H9 (cell line): ENCODE results near the gene C19orf25. TPM values are rescaled to one million over a fixed set of nuclear protein-coding genes. Genes with fewer than 3 reads are reported as not detected.
A peak's percentile ranks its signal among the peaks of the same experiment; 100 is the strongest.

Source experiments
- DNase-seq: peaks from one replicate; pipeline ENCODE4 v3.0.0-alpha.2; 2017
- H2AFZ ChIP-seq: one replicate; pipeline ENCODE4 v1.6.1; 2013; ENCODE audit warnings: mild to moderate bottlenecking, low read length, control low read depth, moderate library complexity
- H2AK5ac ChIP-seq: 2 replicates; pipeline ENCODE4 v1.6.1; 2013; ENCODE audit warnings: low read length, control low read depth, mixed read lengths; ENCODE audit not compliant: insufficient read length
- H2BK120ac ChIP-seq: one replicate; pipeline ENCODE4 v1.6.1; 2013; ENCODE audit warnings: low read depth, mild to moderate bottlenecking, low read length, control low read depth, inconsistent platforms; ENCODE audit not compliant: poor library complexity, severe bottlenecking
- H2BK12ac ChIP-seq: 2 replicates; pipeline ENCODE4 v1.6.1; 2013; ENCODE audit warnings: low read length, control low read depth, mixed read lengths, low read depth; ENCODE audit not compliant: insufficient read length
- H2BK15ac ChIP-seq: 2 replicates; pipeline ENCODE4 v1.6.1; 2013; ENCODE audit warnings: low read depth, low read length, control low read depth
- H2BK20ac ChIP-seq: one replicate; pipeline ENCODE4 v1.6.1; 2013; ENCODE audit warnings: low read depth, mild to moderate bottlenecking, low read length, control low read depth, inconsistent platforms; ENCODE audit not compliant: poor library complexity, severe bottlenecking
- H2BK5ac ChIP-seq: 2 replicates; pipeline ENCODE4 v1.6.1; 2013; ENCODE audit warnings: low read length, control low read depth, mixed read lengths; ENCODE audit not compliant: insufficient read length
- H3K14ac ChIP-seq: 2 replicates; pipeline ENCODE4 v1.6.1; 2013; ENCODE audit warnings: low read length, control low read depth; ENCODE audit not compliant: insufficient read depth
- H3K18ac ChIP-seq: 2 replicates; pipeline ENCODE4 v1.6.1; 2013; ENCODE audit warnings: low read depth, mild to moderate bottlenecking, mixed read lengths, low read length, control low read depth; ENCODE audit not compliant: insufficient read length
- H3K23ac ChIP-seq: 2 replicates; pipeline ENCODE4 v1.6.1; 2013; ENCODE audit warnings: low read length, control low read depth, mixed read lengths, low read depth; ENCODE audit not compliant: insufficient read length
- H3K23me2 ChIP-seq: 2 replicates; pipeline ENCODE4 v1.6.1; 2013; ENCODE audit warnings: low read depth, mild to moderate bottlenecking, mixed read lengths, low read length, control low read depth; ENCODE audit not compliant: insufficient read length, poor library complexity, severe bottlenecking
- H3K27ac ChIP-seq: 2 replicates; pipeline ENCODE4 v1.5.1; 2013; ENCODE audit warnings: low read length, control low read depth, mixed read lengths, low read depth; ENCODE audit not compliant: insufficient read length
- H3K27me3 ChIP-seq: 2 replicates; pipeline ENCODE4 v1.6.1; 2013; ENCODE audit warnings: low read length, control low read depth, inconsistent platforms; ENCODE audit not compliant: insufficient read depth
- H3K4ac ChIP-seq: 2 replicates; pipeline ENCODE4 v1.6.1; 2013; ENCODE audit warnings: low read depth, mild to moderate bottlenecking, control low read depth, inconsistent platforms, low read length, moderate library complexity
- H3K4me1 ChIP-seq: 2 replicates; pipeline ENCODE4 v1.6.1; 2013; ENCODE audit warnings: low read length, control low read depth, inconsistent platforms; ENCODE audit not compliant: insufficient read depth
- H3K4me2 ChIP-seq: 2 replicates; pipeline ENCODE4 v1.6.1; 2013; ENCODE audit warnings: low read length, control low read depth, mixed read lengths; ENCODE audit not compliant: insufficient read length, insufficient read depth
- H3K56ac ChIP-seq: 2 replicates; pipeline ENCODE4 v1.6.1; 2013; ENCODE audit warnings: low read depth, mild to moderate bottlenecking, mixed read lengths, low read length, control low read depth; ENCODE audit not compliant: insufficient read length
- H3K79me1 ChIP-seq: 2 replicates; pipeline ENCODE4 v1.6.1; 2013; ENCODE audit warnings: low read depth, mild to moderate bottlenecking, moderate library complexity, low read length, control low read depth, inconsistent platforms; ENCODE audit not compliant: insufficient read depth, poor library complexity, severe bottlenecking
- H3K79me2 ChIP-seq: 2 replicates; pipeline ENCODE4 v1.6.1; 2013; ENCODE audit warnings: low read length, control low read depth, inconsistent platforms; ENCODE audit not compliant: insufficient read depth
- H3K9ac ChIP-seq: 2 replicates; pipeline ENCODE4 v1.6.1; 2013; ENCODE audit warnings: low read length, control low read depth, mixed read lengths; ENCODE audit not compliant: insufficient read length; ENCODE audit errors: extremely low read depth
- H3K9me3 ChIP-seq: one replicate; pipeline ENCODE4 v1.6.1; 2013; ENCODE audit warnings: low read depth, low read length, inconsistent platforms; ENCODE audit not compliant: control insufficient read depth
- H3T11ph ChIP-seq: one replicate; pipeline ENCODE4 v1.6.1; 2013; ENCODE audit warnings: mild to moderate bottlenecking, low read length, control low read depth, inconsistent platforms
- H4K20me1 ChIP-seq: one replicate; pipeline ENCODE4 v1.6.1; 2013; ENCODE audit not compliant: control insufficient read depth, insufficient read length, insufficient read depth
- H4K5ac ChIP-seq: 2 replicates; pipeline ENCODE4 v1.6.1; 2013; ENCODE audit warnings: low read depth, mild to moderate bottlenecking, mixed read lengths, low read length, control low read depth; ENCODE audit not compliant: insufficient read length
- H4K8ac ChIP-seq: replicated peaks from 2 replicates; pipeline ENCODE4 v1.6.1; 2013; ENCODE audit warnings: low read length, control low read depth, mixed read lengths, low read depth; ENCODE audit not compliant: insufficient read length
- H4K91ac ChIP-seq: 2 replicates; pipeline ENCODE4 v1.6.1; 2013; ENCODE audit warnings: low read depth, mild to moderate bottlenecking, moderate library complexity, mixed read lengths, low read length, control low read depth; ENCODE audit not compliant: insufficient read length
- H3K27ac Mint-ChIP-seq, 3 experiments: 2 replicates in 2 of 3; 3 replicates in 1 of 3; pipeline ENCODE4 v1.8.0; 2020 to 2021; ENCODE audit warnings: mixed read lengths in 3 of 3, mild to moderate bottlenecking in 1 of 3, moderate library complexity in 1 of 3
- H3K27me3 Mint-ChIP-seq: 2 replicates; pipeline ENCODE4 v1.8.0; 2021; ENCODE audit warnings: low read depth, mild to moderate bottlenecking, moderate library complexity, mixed read lengths
- H3K36me3 Mint-ChIP-seq, 3 experiments: 2 replicates in 2 of 3; 3 replicates in 1 of 3; pipeline ENCODE4 v1.8.0; 2020 to 2021; ENCODE audit warnings: low read depth in 3 of 3, mixed read lengths in 3 of 3; ENCODE audit not compliant: insufficient read depth in 1 of 3
- H3K4me1 Mint-ChIP-seq, 2 experiments: 2 replicates each; pipeline ENCODE4 v1.8.0; 2020; ENCODE audit warnings: mixed read lengths in 2 of 2
- H3K4me3 Mint-ChIP-seq, 2 experiments: 2 replicates in 1 of 2; 3 replicates in 1 of 2; pipeline ENCODE4 v1.8.0; 2020 to 2021; ENCODE audit warnings: mild to moderate bottlenecking in 2 of 2, mixed read lengths in 2 of 2, moderate library complexity in 1 of 2
- H3K9me3 Mint-ChIP-seq, 2 experiments: 2 replicates in 1 of 2; 3 replicates in 1 of 2; pipeline ENCODE4 v1.8.0; 2020; ENCODE audit warnings: mild to moderate bottlenecking in 2 of 2, mixed read lengths in 2 of 2, moderate library complexity in 1 of 2
- CTCF ChIP-seq: fragments of 200-600 bp; sonication (generic); conservative IDR thresholded peaks from 3 replicates; pipeline ENCODE4 v1.8.0; 2021; ENCODE audit warnings: antibody characterized with exemption, mild to moderate bottlenecking
- WGBS: extraction: QIAGEN DNeasy Blood & Tissue Kit; methylation state at CpG from one replicate; pipeline ENCODE4 v1.1.7; 2013; ENCODE audit warnings: missing lambda C conversion rate, low lambda C conversion rate, mixed read lengths; ENCODE audit not compliant: insufficient read length; ENCODE audit errors: extremely low coverage; 5-methylcytosine and 5-hydroxymethylcytosine counted together
- total RNA-seq: library from RNA; stranded (reverse); gene quantifications from 2 replicates; pipeline ENCODE4 v1.2.1, GENCODE V29; 2021

C19orf25 gene
- total RNA-seq, 1 experiment from 2014 or later = 36.8 TPM

GRCh38 chr19:1453525-1454364, 25.3 kb downstream of the C19orf25 start:
- Histone ChIP-seq H3K27ac (no peak overlapping the region), H3K79me2 (no peaks in the 10 kb centered on the region), H2AK5ac (no peak overlapping the region), H3K9ac (no peak overlapping the region), H4K91ac (no peak overlapping the region), H3K4ac (no peak overlapping the region), H3K23me2 (peaks cover 15% of the 10 kb centered on the region), H3K14ac (no peak overlapping the region), H2BK15ac (peak overlapping the region; percentile 27; the same call in 1 of the 2 replicates), H2BK20ac (no peak overlapping the region), H3K4me2 (no peak overlapping the region), H3K27me3 (peaks cover 14% of the 10 kb centered on the region; the same call in 1 of the 2 replicates), H3K79me1 (no peaks in the 10 kb centered on the region), H2BK120ac (no peak overlapping the region), H4K5ac (no peak overlapping the region), H2BK5ac (no peak overlapping the region), H3K9me3 (no peaks in the 10 kb centered on the region), H4K8ac (no peak overlapping the region), H2AFZ (no peak overlapping the region), H3K18ac (no peak overlapping the region), H4K20me1 (no peaks in the 10 kb centered on the region), H3K4me1 (no peaks in the 10 kb centered on the region; the same call in 1 of the 2 replicates), H2BK12ac (no peak overlapping the region), H3K23ac (no peak overlapping the region), H3T11ph (no peak overlapping the region), H3K56ac (no peak overlapping the region)
- Mint-ChIP-seq H3K36me3 (peaks cover 0 to 9% (median 2%) of the 10 kb centered on the region in 3 experiments; a peak in 1 of 7 replicates), H3K9me3 (no peaks in the 10 kb centered on the region; a peak in 1 of 5 replicates), H3K4me3 (peak overlapping the region in 1 of 2 experiments; percentile 62; a peak in 1 of 5 replicates), H3K27ac (no peak overlapping the region), H3K4me1 (peaks cover 16 to 44% of the 10 kb centered on the region in 2 experiments), H3K27me3 (peaks cover 83% of the 10 kb centered on the region)
- peak; percentile 63 for DNase-seq
- no peak for TF ChIP-seq CTCF
- no CpG with 5 or more reads among the region's 33 CpGs for WGBS
